VCaP (cell line): Measurements from ENCODE around the gene COLEC12.

Experiments used
- H3K27ac ChIP-seq: fragments of 450-650 bp; 2 replicates; pipeline ENCODE4 v1.5.1; 2017
- CTCF ChIP-seq: fragments of 450-650 bp; conservative IDR thresholded peaks from 2 replicates; pipeline ENCODE4 v1.5.1; 2017; ENCODE audit warnings: mild to moderate bottlenecking, moderate library complexity

COLEC12 gene

GRCh38 chr18:515156-515815 lies 14.8 kb upstream of the COLEC12 start:
- no peak for TF ChIP-seq CTCF
- H3K27ac ChIP-seq = no peak overlapping the region

GRCh38 chr18:513826-514530 lies 13.5 kb upstream of the COLEC12 start:
- no peak overlapping the region for H3K27ac ChIP-seq
- TF ChIP-seq CTCF = no peak

- no peak overlapping the region for H3K27ac ChIP-seq
- TF ChIP-seq CTCF = no peak
Observed at GRCh38 chr18:512957-513356, 12.5 kb upstream of the COLEC12 start.

GRCh38 chr18:508835-509234 lies 8.3 kb upstream of the COLEC12 start:
- TF ChIP-seq CTCF = no peak
- no peak overlapping the region for H3K27ac ChIP-seq

GRCh38 chr18:507636-508035 lies 7.1 kb upstream of the COLEC12 start:
- no peak overlapping the region for H3K27ac ChIP-seq
- TF ChIP-seq CTCF = no peak

GRCh38 chr18:506801-507200 lies 6.3 kb upstream of the COLEC12 start:
- TF ChIP-seq CTCF = no peak
- no peak overlapping the region for H3K27ac ChIP-seq

GRCh38 chr18:506264-506663 lies 5.8 kb upstream of the COLEC12 start:
- TF ChIP-seq CTCF = no peak
- no peak overlapping the region for H3K27ac ChIP-seq
